ENCODE measurements around the gene IGSF21.
A peak's percentile ranks its signal among the peaks of the same experiment; 100 is the strongest.

The IGSF21 gene

DNA sequence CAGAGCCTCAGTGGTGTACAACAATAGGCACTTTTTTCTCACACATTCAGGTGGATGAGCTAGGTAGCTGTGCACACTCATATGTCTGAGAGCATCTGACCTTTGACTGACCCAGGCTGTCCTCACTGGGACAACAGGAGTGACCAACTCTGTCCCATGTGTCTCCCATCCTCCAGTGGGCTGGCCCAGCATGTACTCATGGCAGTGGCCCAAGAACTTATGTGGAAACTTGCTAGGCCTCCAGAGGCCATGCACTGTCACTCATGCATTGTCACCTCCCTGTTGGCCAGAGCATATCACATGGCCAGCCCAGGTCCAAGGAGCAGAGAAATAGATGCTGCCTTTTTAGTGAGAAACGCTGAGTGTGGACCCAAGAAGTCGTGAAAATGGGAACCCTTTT, 158.8 kb downstream of the IGSF21 start:
- no peak for DNase-seq

GRCh38 chr1:18271336-18271735, 163.7 kb downstream of the IGSF21 start:
- DNase-seq: no peak

DNA sequence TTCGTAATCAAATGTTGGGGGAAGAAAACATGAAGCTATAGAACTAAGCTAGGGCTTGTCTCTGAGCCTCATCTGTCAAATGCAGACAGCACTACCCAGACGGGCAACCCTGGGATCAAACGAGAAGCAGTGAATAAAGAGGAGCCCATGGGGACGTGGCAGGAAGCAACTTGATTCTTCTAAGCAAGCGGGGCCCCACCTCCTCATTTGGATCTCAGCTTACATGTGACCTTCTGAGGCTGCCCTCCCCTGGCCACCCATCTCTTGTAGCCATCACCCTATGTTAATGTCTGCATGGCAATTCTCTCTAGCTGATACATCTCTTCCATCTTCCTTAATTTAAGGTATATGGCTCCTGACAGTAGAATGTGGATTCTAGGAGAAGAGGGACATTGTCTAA, 171.3 kb downstream of the IGSF21 start:
- peak in 1 of 2 experiments; percentile 5 for DNase-seq

GRCh38 chr1:18279351-18280074, 171.9 kb downstream of the IGSF21 start:
- DNase-seq: peak; percentile 66 to 82

GRCh38 chr1:18280956-18281355, 173.4 kb downstream of the IGSF21 start:
- no peak for DNase-seq

DNA sequence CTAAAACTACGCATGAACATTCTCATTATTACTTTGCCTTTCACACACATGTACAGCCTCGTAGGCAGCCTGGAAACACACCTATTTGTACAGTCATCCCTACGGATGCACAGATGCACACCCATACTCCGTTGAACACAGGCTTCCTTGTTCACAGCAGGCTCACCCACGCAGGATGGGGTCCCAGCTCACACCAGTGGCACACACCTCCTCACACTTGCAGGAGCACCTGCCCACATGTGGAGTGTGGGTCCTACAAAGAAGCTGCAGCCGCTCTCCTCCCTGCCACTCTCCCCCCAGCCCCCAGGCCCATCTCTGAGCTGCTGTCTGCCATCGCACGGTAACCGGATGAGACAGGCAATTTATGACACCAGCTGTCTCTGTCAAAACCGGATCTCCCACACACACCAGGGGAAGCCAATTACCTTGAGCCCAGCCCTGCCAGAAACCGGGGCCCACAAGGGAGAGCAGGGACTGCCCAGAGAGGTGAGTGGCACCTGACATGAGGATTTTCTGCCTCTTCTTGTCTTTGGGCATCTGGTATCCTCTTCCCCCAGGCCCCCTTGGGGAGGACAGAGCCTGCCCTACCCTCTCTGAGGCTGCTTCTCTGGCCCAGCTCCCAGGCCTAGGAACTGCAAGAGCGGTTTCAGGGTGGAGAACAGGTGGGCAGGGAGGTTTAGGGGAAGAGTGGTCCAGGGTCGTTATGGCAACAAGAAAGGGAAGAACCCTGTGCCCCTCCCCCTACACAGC, 175.4 kb downstream of the IGSF21 start:
- DNase-seq: peak; percentile 95 to 99

- no peak for DNase-seq
These were observed 176.2 kb downstream of the IGSF21 start for GRCh38 chr1:18283601-18284385.

DNA sequence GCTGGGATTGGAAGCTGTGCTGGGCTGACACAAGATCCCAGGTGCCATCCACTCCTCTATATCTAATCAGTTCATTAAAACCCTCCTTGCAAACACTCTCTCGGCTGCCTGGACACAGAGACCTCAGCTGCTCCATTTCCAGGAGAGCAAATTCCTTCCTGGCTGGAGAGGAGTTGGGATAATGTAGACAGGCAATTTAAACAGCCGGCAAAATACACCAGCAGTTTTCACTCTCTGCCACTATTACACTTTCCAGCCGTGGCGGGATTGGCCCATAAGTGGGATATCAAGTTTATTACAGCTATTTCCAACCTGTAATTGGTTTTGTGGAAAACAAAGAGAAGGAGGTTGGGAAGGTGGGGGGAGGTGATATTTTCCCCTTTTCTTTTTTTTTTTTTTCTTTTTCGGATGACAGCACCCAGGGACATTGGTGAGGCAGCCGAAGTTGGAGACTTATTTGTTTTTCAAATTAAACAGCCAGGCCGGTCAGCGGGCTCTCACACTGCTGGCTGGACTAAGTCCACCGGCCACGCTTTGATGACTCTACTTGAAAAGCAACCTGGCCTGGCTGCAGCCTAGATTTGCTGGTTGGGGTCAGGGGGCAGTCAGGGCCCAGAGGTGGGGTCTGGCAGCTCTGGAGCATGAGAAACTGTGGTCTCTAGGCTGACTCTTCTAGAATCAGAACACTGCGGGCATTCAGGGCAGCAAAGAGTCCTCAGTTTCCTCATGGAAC, 177.4 kb downstream of the IGSF21 start:
- peak in 1 of 2 experiments; percentile 27 for DNase-seq

DNA sequence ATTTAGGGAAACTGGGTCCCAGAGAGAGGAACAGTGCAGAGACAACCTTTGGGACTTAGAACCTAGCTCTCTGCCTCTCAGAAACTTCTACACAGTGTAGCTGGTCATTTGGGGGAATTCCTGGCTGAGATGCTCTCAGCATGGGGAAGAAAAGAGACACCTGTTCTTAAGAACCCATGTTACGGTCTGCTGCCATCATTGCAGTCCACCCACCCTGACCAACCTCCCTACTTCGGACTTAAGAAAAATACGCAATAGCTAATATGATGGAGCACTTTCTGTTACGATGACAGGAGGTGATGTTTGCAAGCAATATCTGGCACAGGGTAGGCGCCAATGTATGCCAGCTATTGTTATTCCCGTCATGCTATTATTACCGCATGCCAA, 177.9 kb downstream of the IGSF21 start:
- no peak for DNase-seq

- DNase-seq: peak; percentile 32 to 56
These were observed 181.1 kb downstream of the IGSF21 start for GRCh38 chr1:18288722-18289121.

DNA sequence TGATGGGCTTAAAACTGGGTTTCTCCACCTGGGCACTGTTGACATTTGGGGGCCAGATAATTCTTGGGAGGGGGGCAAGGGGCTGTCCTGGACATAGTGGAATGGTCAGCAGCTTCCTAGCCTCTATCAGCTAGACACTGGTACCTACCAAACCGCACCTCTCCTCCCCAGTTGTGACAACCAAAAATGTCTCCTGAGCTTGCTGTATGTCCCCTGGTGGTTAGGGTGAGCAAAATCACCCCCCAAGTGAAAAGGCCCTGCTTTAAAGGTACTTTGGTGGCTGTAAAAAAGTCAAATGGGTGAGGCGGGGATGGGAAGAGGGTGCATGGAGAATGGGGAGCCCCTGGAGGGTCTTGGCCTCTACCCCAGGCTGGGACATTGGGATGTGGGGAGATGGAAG, 182.0 kb downstream of the IGSF21 start:
- DNase-seq: no peak

- DNase-seq: no peak
These were observed 183.3 kb downstream of the IGSF21 start for GRCh38 chr1:18290740-18291412.

DNA sequence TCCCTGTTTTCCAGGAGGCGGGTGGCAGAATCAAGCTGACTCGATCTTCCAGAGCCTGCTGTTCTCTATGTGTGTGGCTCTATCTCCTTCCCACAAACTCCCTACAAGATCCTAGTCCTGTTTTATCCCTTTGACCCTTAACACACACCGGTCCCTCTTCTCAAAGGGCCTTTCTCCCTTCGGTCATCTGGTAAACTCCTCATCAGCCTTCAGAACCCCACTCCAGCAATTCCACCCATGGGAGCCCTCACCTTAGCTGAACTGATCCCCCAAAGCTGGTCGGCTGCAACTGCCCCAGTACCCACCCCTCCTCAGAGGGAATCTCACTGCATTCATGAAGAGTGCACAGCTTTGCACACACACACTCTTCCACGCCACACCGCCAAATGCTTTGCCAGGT, 184.9 kb downstream of the IGSF21 start:
- no peak for DNase-seq

- DNase-seq: peak in 1 of 2 experiments; percentile 4
These were observed 185.7 kb downstream of the IGSF21 start for GRCh38 chr1:18293291-18293690.

DNA sequence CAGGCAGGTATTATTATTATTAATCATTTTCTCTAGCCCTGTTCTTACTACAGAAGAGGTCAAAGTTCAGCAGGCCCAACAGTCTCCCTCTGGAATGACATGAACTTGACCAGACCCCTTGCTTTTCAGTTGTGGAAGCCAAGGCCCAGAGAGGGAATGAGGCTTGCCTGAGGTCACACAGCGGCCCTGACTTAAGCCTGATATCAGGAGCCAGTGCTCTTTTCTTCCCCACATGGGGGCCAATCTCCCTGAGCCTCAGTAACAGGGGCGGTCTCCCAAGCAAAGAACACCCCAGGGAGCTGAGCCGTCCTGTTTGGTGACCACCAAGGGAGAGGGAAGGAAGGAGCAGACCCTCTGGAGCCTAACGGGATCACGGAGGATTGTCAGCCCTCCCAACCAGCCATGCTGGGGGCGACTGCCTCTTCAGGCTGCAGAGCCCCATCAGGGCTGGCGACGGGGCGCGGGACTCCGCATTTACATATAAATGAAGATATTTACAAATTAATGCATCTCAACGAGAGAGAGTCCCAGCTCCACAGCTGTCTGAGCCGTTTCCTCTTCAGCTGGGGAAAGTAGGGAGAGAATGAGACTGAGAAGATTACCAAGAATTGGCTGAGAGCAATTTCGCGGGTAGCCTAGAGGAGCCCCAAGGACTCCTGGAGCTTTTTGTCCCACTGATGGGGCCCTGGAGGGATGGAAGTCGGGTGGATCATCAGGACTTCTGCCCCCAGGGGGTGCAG, 187.0 kb downstream of the IGSF21 start:
- no peak for DNase-seq

DNA sequence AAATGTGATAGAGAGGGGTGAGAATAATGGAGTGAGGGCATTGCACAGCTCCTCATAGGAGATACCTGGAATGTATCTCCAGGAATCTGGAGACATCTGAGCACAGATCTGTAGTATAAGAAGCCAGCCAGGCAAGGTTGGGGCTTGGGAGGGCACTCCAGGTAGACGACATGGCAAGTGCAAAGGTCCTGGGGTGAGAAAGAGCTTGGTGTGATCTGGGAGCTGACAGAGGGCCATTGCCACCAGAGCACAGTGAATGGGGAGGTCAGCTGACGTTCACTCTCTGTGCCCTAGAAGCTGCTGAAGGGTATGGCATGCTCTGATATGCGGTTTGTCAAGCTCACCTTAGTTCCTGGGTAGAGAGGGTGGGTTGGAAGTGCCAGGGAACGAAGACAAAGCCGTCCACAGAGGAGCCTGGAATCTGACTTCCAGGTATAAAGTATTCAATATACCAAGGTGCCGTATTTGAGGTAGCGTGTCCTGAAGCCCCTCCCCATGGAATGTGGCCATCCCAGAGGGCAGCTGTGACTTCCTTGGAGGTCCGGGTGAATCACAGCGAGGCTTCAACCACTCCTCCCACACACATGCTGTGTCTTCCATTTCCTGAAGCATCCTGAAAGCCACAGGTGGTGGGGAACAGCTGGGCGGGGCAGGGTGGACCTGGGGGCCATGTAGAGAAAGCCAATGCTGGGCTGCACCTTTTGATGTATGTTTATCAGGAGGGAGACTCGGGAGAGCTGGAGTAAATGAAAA, 190.5 kb downstream of the IGSF21 start:
- no peak for DNase-seq

GRCh38 chr1:18299441-18300338, 192.1 kb downstream of the IGSF21 start:
- peak in 1 of 2 experiments; percentile 20 for DNase-seq

DNA sequence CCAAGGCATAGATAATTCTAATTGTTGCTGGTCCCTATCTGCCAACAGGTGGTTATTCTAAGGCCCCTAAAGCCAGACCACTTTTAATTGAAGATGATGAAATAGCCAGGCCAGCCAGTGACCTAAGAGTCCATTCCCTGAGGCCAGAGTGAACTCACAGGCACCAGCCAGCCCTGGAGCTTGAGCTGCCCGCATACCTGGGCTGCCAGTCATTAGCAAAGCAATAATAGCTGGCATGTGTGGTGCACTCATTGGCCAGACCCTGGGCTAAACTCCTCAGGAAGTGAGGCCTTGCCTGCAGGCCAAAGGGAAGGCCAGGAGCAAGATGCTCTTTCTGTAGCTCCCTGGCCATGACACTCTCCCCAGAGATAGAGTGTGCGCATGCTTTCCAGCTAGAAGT, 192.8 kb downstream of the IGSF21 start:
- no peak for DNase-seq

- DNase-seq: peak in 1 of 2 experiments; percentile 42
These were observed 195.3 kb downstream of the IGSF21 start for GRCh38 chr1:18302788-18303413.

Measured in NCI-H524 (cell line).